Mesenchymal stem cell (in vitro differentiated cells and primary cell): ENCODE data around the gene MMS22L.

ENCODE experiments used
- DNase-seq: peaks from one replicate; pipeline ENCODE4 v3.0.0-alpha.2; 2013
- H2AFZ ChIP-seq: one replicate; pipeline ENCODE4 v1.6.1; 2013; ENCODE audit warnings: low read depth, mild to moderate bottlenecking, control low read depth, inconsistent platforms, low read length, moderate library complexity
- H2AK5ac ChIP-seq: 2 replicates; pipeline ENCODE4 v1.6.1; 2013; ENCODE audit warnings: low read length, moderate library complexity, mild to moderate bottlenecking, inconsistent platforms; ENCODE audit not compliant: severe bottlenecking
- H2BK120ac ChIP-seq: one replicate; pipeline ENCODE4 v1.6.1; 2013; ENCODE audit warnings: low read depth, mild to moderate bottlenecking, inconsistent platforms, low read length, moderate library complexity
- H2BK12ac ChIP-seq, 2 experiments: one replicate each; pipeline ENCODE4 v1.6.1; 2013; ENCODE audit warnings: inconsistent platforms in 2 of 2, low read length in 2 of 2, mild to moderate bottlenecking in 2 of 2, moderate library complexity in 2 of 2, control low read depth in 1 of 2
- H2BK15ac ChIP-seq: one replicate; pipeline ENCODE4 v1.6.1; 2013; ENCODE audit warnings: mild to moderate bottlenecking, low read depth, inconsistent platforms; ENCODE audit not compliant: poor library complexity, severe bottlenecking
- H2BK5ac ChIP-seq: 2 replicates; pipeline ENCODE4 v1.6.1; 2013; ENCODE audit warnings: low read depth, mild to moderate bottlenecking, low read length, control low read depth, inconsistent platforms; ENCODE audit not compliant: poor library complexity, severe bottlenecking
- H3K14ac ChIP-seq, 2 experiments: one replicate each; pipeline ENCODE4 v1.6.1; 2013; ENCODE audit warnings: inconsistent platforms in 2 of 2, low read length in 2 of 2, control low read depth in 1 of 2, mild to moderate bottlenecking in 1 of 2, moderate library complexity in 1 of 2
- H3K18ac ChIP-seq, 2 experiments: one replicate each; pipeline ENCODE4 v1.6.1; 2013; ENCODE audit warnings: inconsistent platforms in 2 of 2, low read length in 2 of 2, control low read depth in 1 of 2, low read depth in 1 of 2, mild to moderate bottlenecking in 1 of 2
- H3K23ac ChIP-seq, 2 experiments: one replicate each; pipeline ENCODE4 v1.6.1; 2013; ENCODE audit warnings: inconsistent platforms in 2 of 2, low read length in 2 of 2, mild to moderate bottlenecking in 2 of 2, moderate library complexity in 2 of 2, control low read depth in 1 of 2
- H3K27ac ChIP-seq: 2 replicates; pipeline ENCODE4 v1.5.1; 2013; ENCODE audit warnings: mild to moderate bottlenecking, moderate library complexity, low read length, control low read depth, inconsistent platforms; ENCODE audit not compliant: poor library complexity, severe bottlenecking
- H3K27me3 ChIP-seq, 2 experiments: 2 replicates each; pipeline versions ENCODE4 v1.6.1 to v1.7.0; 2013; ENCODE audit warnings: low read length in 2 of 2, mild to moderate bottlenecking in 2 of 2, moderate library complexity in 2 of 2, control low read depth in 1 of 2, inconsistent platforms in 1 of 2; ENCODE audit not compliant: control insufficient read depth in 1 of 2, insufficient read depth in 1 of 2
- H3K36me3 ChIP-seq, 2 experiments: 2 replicates each; pipeline versions ENCODE4 v1.6.1 to v1.7.0; 2013; ENCODE audit warnings: low read length in 2 of 2, control low read depth in 1 of 2, inconsistent platforms in 1 of 2, low read depth in 1 of 2, mild to moderate bottlenecking in 1 of 2; ENCODE audit not compliant: insufficient read depth in 2 of 2, control insufficient read depth in 1 of 2
- H3K4ac ChIP-seq, 2 experiments: one replicate each; pipeline ENCODE4 v1.6.1; 2013; ENCODE audit warnings: inconsistent platforms in 2 of 2, low read length in 2 of 2, mild to moderate bottlenecking in 2 of 2, moderate library complexity in 2 of 2, control low read depth in 1 of 2, low read depth in 1 of 2
- H3K4me1 ChIP-seq: 2 replicates; pipeline ENCODE4 v1.6.1; 2013; ENCODE audit warnings: low read depth, low read length, control low read depth; ENCODE audit not compliant: control insufficient read depth, insufficient read depth
- H3K4me2 ChIP-seq: 2 replicates; pipeline ENCODE4 v1.6.1; 2013; ENCODE audit warnings: low read length, mild to moderate bottlenecking, inconsistent platforms; ENCODE audit not compliant: poor library complexity, severe bottlenecking
- H3K4me3 ChIP-seq, 2 experiments: 2 replicates each; pipeline versions ENCODE4 v1.5.1 to v1.7.0; 2013; ENCODE audit warnings: low read length in 2 of 2, mild to moderate bottlenecking in 2 of 2, control low read depth in 1 of 2, low read depth in 1 of 2; ENCODE audit not compliant: insufficient read depth in 1 of 2
- H3K79me1 ChIP-seq: replicated peaks from 2 replicates; pipeline ENCODE4 v1.6.1; 2013; ENCODE audit warnings: mild to moderate bottlenecking, control low read depth, low read length, inconsistent platforms; ENCODE audit not compliant: poor library complexity, severe bottlenecking
- H3K9ac ChIP-seq: 2 replicates; pipeline ENCODE4 v1.7.0; 2013; ENCODE audit warnings: mild to moderate bottlenecking, low read length, moderate library complexity
- H3K9me3 ChIP-seq: 2 replicates; pipeline ENCODE4 v1.7.0; 2013; ENCODE audit warnings: mild to moderate bottlenecking, low read length; ENCODE audit not compliant: control insufficient read depth
- H4K8ac ChIP-seq: one replicate; pipeline ENCODE4 v1.6.1; 2013; ENCODE audit warnings: inconsistent platforms, mild to moderate bottlenecking, low read length, moderate library complexity
- H4K91ac ChIP-seq: one replicate; pipeline ENCODE4 v1.6.1; 2013; ENCODE audit warnings: mild to moderate bottlenecking, low read length, inconsistent platforms
- WGBS: methylation state at CpG from one replicate; pipeline ENCODE4 v1.1.7; 2013; ENCODE audit warnings: mixed read lengths; 5-methylcytosine and 5-hydroxymethylcytosine counted together

MMS22L gene

DNA sequence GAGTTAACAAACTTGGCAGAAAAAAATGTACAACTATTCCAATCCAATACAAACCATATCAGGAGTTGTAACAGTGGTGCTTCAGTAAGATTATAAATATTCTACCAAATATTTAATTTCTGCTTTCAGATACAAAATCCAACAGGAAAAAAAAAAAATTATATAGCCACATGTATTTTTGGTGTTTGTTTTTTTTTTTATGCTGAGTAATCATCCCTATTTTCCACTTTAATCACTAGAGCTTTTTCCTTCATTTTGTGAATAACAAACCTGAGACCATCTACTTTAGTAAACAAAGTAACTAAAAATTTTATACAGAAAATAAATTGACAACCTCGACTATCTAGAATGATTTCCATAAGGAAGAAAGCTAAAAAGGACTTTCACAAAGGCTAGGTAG is 36.2 kb downstream of the MMS22L start:
- no peak overlapping the region for H2BK15ac ChIP-seq
- H2AFZ ChIP-seq: no peak overlapping the region
- H3K4me2 ChIP-seq: no peak overlapping the region
- 100% methylated on average over 1 of the region's 1 CpG for WGBS
- no peak overlapping the region for H2BK5ac ChIP-seq
- no peak overlapping the region for H3K4me3 ChIP-seq
- H2AK5ac ChIP-seq: no peak overlapping the region
- no peak overlapping the region for H2BK120ac ChIP-seq
- H3K27me3 ChIP-seq: no peaks in the 10 kb centered on the region
- no peaks in the 10 kb centered on the region for H3K4me1 ChIP-seq
- H3K9me3 ChIP-seq: peaks cover 9% of the 10 kb centered on the region
- H3K18ac ChIP-seq: no peak overlapping the region
- H4K8ac ChIP-seq: no peak overlapping the region
- H3K27ac ChIP-seq: no peak overlapping the region
- H3K4ac ChIP-seq: no peak overlapping the region
- DNase-seq: no peak
- H3K79me1 ChIP-seq: peaks cover 4% of the 10 kb centered on the region
- peaks cover 5 to 10% of the 10 kb centered on the region in 2 experiments for H3K36me3 ChIP-seq
- H2BK12ac ChIP-seq: no peak overlapping the region
- H4K91ac ChIP-seq: no peak overlapping the region
- no peak overlapping the region for H3K14ac ChIP-seq
- no peak overlapping the region for H3K23ac ChIP-seq
- no peak overlapping the region for H3K9ac ChIP-seq

GRCh38 chr6:97240222-97240621 is 42.8 kb downstream of the MMS22L start:
- Histone ChIP-seq H3K79me1 (no peaks in the 10 kb centered on the region), H4K8ac (no peak overlapping the region), H4K91ac (no peak overlapping the region), H2AK5ac (no peak overlapping the region), H3K9me3 (peaks cover 16% of the 10 kb centered on the region), H3K36me3 (peaks cover 5 to 10% of the 10 kb centered on the region in 2 experiments), H2BK12ac (no peak overlapping the region), H3K9ac (no peak overlapping the region), H3K18ac (no peak overlapping the region), H3K27me3 (no peaks in the 10 kb centered on the region), H3K4ac (no peak overlapping the region), H3K14ac (no peak overlapping the region), H2AFZ (no peak overlapping the region), H2BK120ac (no peak overlapping the region), H3K4me3 (no peak overlapping the region), H3K4me2 (no peak overlapping the region), H2BK15ac (no peak overlapping the region), H3K27ac (no peak overlapping the region), H2BK5ac (no peak overlapping the region), H3K4me1 (no peaks in the 10 kb centered on the region), H3K23ac (no peak overlapping the region)
- 100% methylated on average over 1 of the region's 2 CpGs for WGBS
- DNase-seq: no peak

DNA sequence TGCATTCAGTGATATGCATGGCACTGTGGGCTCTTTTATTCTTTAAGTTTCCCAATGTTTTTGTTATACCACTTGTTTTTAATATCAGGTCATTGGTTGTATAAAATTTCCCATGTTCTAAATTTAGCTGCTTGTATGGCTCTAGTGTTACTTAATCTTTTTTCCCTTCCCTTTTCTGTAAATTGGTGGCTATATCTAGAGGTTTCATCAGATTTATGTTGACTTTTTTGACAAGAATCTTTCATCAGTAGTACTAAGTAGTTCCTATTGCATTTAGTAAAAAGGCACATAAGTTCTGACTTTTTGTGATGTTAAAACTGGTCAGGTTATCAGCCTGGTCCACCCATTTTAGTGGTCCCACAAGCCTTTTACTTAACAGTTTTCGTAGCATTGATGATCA is 51.1 kb downstream of the MMS22L start:
- no peak overlapping the region for H2AFZ ChIP-seq
- no peak overlapping the region for H3K14ac ChIP-seq
- H3K9ac ChIP-seq: no peak overlapping the region
- H3K4me1 ChIP-seq: no peaks in the 10 kb centered on the region
- H3K4me3 ChIP-seq: no peak overlapping the region
- H4K8ac ChIP-seq: no peak overlapping the region
- H3K27ac ChIP-seq: no peak overlapping the region
- no peak overlapping the region for H2AK5ac ChIP-seq
- DNase-seq: no peak
- H2BK120ac ChIP-seq: no peak overlapping the region
- H2BK12ac ChIP-seq: no peak overlapping the region
- no peaks in the 10 kb centered on the region for H3K27me3 ChIP-seq
- no peak overlapping the region for H2BK15ac ChIP-seq
- no peaks in the 10 kb centered on the region for H3K79me1 ChIP-seq
- WGBS: 86% methylated on average over 1 of the region's 1 CpG
- H3K4ac ChIP-seq: no peak overlapping the region
- H3K4me2 ChIP-seq: no peak overlapping the region
- no peaks in the 10 kb centered on the region for H3K9me3 ChIP-seq
- no peak overlapping the region for H3K23ac ChIP-seq
- no peak overlapping the region for H3K18ac ChIP-seq
- H3K36me3 ChIP-seq: peaks cover 0 to 3% of the 10 kb centered on the region in 2 experiments
- H2BK5ac ChIP-seq: no peak overlapping the region
- H4K91ac ChIP-seq: no peak overlapping the region

- Histone ChIP-seq H3K9ac (no peak overlapping the region), H4K91ac (no peak overlapping the region), H3K9me3 (no peaks in the 10 kb centered on the region), H3K14ac (no peak overlapping the region), H2BK120ac (no peak overlapping the region), H3K23ac (no peak overlapping the region), H3K4ac (no peak overlapping the region), H2BK5ac (no peak overlapping the region), H3K4me2 (no peak overlapping the region), H3K4me3 (no peak overlapping the region), H2BK12ac (no peak overlapping the region), H3K27ac (no peak overlapping the region), H2AFZ (no peak overlapping the region), H3K4me1 (no peaks in the 10 kb centered on the region), H2AK5ac (no peak overlapping the region), H4K8ac (no peak overlapping the region), H3K18ac (no peak overlapping the region), H3K27me3 (no peaks in the 10 kb centered on the region), H3K79me1 (peaks cover 2% of the 10 kb centered on the region), H3K36me3 (peaks cover 0 to 3% of the 10 kb centered on the region in 2 experiments), H2BK15ac (no peak overlapping the region)
- DNase-seq: no peak
- WGBS: 80% methylated on average over 1 of the region's 2 CpGs
Measured at GRCh38 chr6:97222903-97223302, 60.1 kb downstream of the MMS22L start.
